B cell (primary cell): ENCODE results near the gene DCHS1.

Source experiments
- EZH2 ChIP-seq: IDR thresholded peaks from 2 replicates; pipeline ENCODE4 v1.6.1; 2012; ENCODE audit warnings: borderline replicate concordance, low read depth, mild to moderate bottlenecking, moderate library complexity, low read length; ENCODE audit not compliant: insufficient read depth, poor library complexity, severe bottlenecking
- TF ChIP-seq, protein P1 (sequence below): fragments of 200-600 bp; IDR thresholded peaks from one replicate; pipeline ENCODE4 v1.8.0; 2022; ENCODE audit warnings: antibody characterized with exemption, mild to moderate bottlenecking

DNA sequence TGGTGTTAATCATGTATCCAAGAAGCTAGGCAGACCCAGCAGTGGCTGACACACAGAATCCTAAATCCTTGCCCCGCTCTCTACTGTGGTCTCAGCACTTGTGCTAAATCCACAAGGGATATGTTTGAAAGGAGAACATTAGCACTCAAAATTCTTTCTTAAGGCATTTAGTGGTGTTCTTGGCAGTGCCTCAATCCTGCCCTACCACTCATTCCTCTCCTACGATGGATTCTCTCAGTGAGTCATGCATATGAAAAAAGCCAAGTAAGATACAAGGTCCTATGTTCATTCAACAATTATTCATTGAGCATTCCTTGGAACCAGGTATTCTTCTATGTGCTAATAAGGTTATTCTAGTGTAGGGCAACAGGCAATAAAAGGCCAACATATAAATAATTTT, 83.4 kb downstream of the DCHS1 start:
- TF ChIP-seq, protein P1, sequence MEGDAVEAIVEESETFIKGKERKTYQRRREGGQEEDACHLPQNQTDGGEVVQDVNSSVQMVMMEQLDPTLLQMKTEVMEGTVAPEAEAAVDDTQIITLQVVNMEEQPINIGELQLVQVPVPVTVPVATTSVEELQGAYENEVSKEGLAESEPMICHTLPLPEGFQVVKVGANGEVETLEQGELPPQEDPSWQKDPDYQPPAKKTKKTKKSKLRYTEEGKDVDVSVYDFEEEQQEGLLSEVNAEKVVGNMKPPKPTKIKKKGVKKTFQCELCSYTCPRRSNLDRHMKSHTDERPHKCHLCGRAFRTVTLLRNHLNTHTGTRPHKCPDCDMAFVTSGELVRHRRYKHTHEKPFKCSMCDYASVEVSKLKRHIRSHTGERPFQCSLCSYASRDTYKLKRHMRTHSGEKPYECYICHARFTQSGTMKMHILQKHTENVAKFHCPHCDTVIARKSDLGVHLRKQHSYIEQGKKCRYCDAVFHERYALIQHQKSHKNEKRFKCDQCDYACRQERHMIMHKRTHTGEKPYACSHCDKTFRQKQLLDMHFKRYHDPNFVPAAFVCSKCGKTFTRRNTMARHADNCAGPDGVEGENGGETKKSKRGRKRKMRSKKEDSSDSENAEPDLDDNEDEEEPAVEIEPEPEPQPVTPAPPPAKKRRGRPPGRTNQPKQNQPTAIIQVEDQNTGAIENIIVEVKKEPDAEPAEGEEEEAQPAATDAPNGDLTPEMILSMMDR = no peak
- TF ChIP-seq EZH2 = no peak
